Spinal cord (tissue), 10 donors: ENCODE results near the gene GADL1. TPM values are rescaled to one million over a fixed set of nuclear protein-coding genes. Genes with fewer than 3 reads are reported as not detected.
A peak's percentile ranks its signal among the peaks of the same experiment; 100 is the strongest.

Experiments
- DNase-seq, 6 donors: peaks; one replicate each; pipeline versions ENCODE4 v3.0.0 to v3.0.0-alpha.2; 2013 to 2015; ENCODE audit warnings: low spot score in 6 of 6, low read depth in 4 of 6
- H3K27ac ChIP-seq: one replicate; pipeline ENCODE4 v1.5.1; 2013; ENCODE audit warnings: low read depth, low read length, control low read depth
- H3K27me3 ChIP-seq: one replicate; pipeline ENCODE4 v1.6.1; 2013; ENCODE audit warnings: low read length; ENCODE audit not compliant: control insufficient read depth, insufficient read depth
- H3K36me3 ChIP-seq: one replicate; pipeline ENCODE4 v1.6.1; 2013; ENCODE audit warnings: low read length; ENCODE audit not compliant: control insufficient read depth, insufficient read depth
- H3K4me1 ChIP-seq: one replicate; pipeline ENCODE4 v1.6.1; 2013; ENCODE audit warnings: low read length; ENCODE audit not compliant: control insufficient read depth, insufficient read depth
- H3K4me3 ChIP-seq: one replicate; pipeline ENCODE4 v1.5.1; 2013; ENCODE audit warnings: low read depth, low read length, control low read depth
- H3K9me3 ChIP-seq: one replicate; pipeline ENCODE4 v1.6.1; 2013; ENCODE audit warnings: low read length; ENCODE audit not compliant: control insufficient read depth, insufficient read depth
- WGBS: methylation state at CpG from one replicate; pipeline ENCODE4 v1.1.5; 2013; ENCODE audit warnings: missing lambda C conversion rate; ENCODE audit not compliant: insufficient coverage; 5-methylcytosine and 5-hydroxymethylcytosine counted together
- polyA plus RNA-seq, 2 donors: library from polyadenylated mRNA; unstranded; fragments of 120-200 nt; gene quantifications; one replicate each; pipeline ENCODE4 v1.2.1, GENCODE V29; 2013; ENCODE audit not compliant: insufficient read length in 2 of 2
- total RNA-seq, 2 donors: library from RNA; depleted of rRNA in 1 of 2; stranded (reverse); fragments of 120-200 nt in 1 of 2; fragments of >200 nt in 1 of 2; gene quantifications; one replicate each; pipeline versions ENCODE4 v1.2.3 to v1.2.4, GENCODE V29; 2013 to 2014
- donor health status: healthy.

The GADL1 gene
- total and polyA plus RNA-seq, 4 donors = 0.21 to 0.79 (median 0.48) TPM

DNA sequence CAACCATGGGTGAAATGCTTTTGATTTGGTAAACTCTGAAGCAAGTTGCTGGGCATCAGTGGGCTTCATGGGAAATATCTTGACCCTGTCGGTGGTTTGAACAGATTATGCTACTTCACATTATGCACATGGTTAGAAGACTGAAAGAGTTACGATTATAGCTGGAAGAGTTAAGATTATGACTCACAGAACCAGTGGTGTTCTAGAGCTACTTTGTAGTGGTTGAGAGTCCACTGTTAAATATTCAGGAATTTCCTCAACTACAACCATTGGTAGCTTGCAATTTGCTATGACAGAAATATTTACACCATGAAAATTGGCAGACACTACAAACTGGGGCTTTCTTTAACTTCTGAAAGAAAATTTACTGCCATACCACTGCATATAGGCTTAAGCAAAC, 99.3 kb downstream of the GADL1 start:
- H3K27ac ChIP-seq = no peak overlapping the region
- no CpG with 5 or more reads among the region's 2 CpGs for WGBS
- no peaks in the 10 kb centered on the region for H3K9me3 ChIP-seq
- H3K27me3 ChIP-seq = no peaks in the 10 kb centered on the region
- no peaks in the 10 kb centered on the region for H3K36me3 ChIP-seq
- no peaks in the 10 kb centered on the region for H3K4me1 ChIP-seq
- H3K4me3 ChIP-seq = no peak overlapping the region
- DNase-seq = no peak

DNA sequence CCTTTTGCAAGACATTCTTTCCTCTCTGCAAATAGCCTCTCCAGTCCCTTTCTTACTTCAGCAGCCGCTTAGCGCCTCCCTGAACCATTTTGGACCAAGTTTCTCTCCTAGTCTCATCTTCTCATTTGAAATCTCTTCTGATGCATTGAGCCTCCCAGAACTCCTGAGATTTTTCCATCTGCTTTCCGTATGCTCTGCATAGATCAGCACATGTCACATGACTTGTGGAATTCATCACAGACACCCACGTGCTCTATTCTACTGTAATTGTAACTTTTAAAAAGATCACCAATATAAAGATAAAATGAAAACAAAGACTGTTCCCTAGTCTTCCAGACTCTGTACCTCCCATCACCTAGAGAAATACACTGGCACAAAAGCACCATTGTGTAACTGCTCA, 100.7 kb downstream of the GADL1 start:
- H3K4me3 ChIP-seq = no peak overlapping the region
- H3K4me1 ChIP-seq = no peaks in the 10 kb centered on the region
- H3K27ac ChIP-seq = no peak overlapping the region
- no peaks in the 10 kb centered on the region for H3K9me3 ChIP-seq
- no peaks in the 10 kb centered on the region for H3K36me3 ChIP-seq
- WGBS = 87% methylated on average over 3 of the region's 4 CpGs
- DNase-seq = peak in 1 of 6 donors; percentile 8
- H3K27me3 ChIP-seq = no peaks in the 10 kb centered on the region

DNA sequence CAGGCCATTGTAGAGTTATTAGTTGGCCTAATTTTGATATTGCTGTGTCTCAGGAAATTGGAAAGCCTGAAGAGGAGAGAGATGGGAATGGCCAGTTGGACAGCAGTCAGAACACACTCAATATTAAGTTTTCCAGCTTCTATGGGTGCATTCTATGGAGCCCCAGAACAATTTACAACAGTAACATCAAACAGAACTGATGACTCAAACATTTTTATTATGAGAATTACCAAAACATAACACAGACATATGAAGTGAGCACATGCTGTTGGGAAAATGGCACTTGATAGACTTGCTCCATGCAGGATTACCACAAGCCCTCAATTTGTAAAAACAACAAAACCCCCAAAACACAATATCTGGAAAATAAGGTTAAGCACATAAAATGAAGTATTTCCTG, 104.3 kb downstream of the GADL1 start:
- no peak overlapping the region for H3K4me3 ChIP-seq
- H3K27me3 ChIP-seq = no peaks in the 10 kb centered on the region
- no peak for DNase-seq
- no peaks in the 10 kb centered on the region for H3K4me1 ChIP-seq
- no peaks in the 10 kb centered on the region for H3K36me3 ChIP-seq
- H3K9me3 ChIP-seq = no peaks in the 10 kb centered on the region
- no peak overlapping the region for H3K27ac ChIP-seq

DNA sequence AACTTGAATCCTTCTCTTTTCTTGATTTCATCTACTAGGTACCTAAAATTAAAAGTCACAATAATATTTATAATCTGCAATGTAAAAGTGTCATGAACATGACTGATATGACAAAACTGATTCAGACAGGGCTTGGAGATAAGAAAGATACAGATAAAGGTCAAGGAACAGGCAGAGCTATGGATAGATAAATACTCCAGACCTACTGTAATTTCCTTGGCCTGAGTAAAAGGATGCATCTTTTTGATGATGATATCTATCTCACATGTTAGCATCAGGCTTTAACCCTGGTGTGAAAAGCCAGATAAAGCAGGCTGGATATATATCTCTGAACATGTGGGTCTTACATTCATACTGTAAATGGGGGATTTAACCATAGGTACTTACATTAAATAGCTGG, 108.1 kb downstream of the GADL1 start:
- H3K27ac ChIP-seq = no peak overlapping the region
- H3K4me1 ChIP-seq = no peaks in the 10 kb centered on the region
- H3K9me3 ChIP-seq = no peaks in the 10 kb centered on the region
- H3K36me3 ChIP-seq = no peaks in the 10 kb centered on the region
- no peak overlapping the region for H3K4me3 ChIP-seq
- no peaks in the 10 kb centered on the region for H3K27me3 ChIP-seq
- no peak for DNase-seq

DNA sequence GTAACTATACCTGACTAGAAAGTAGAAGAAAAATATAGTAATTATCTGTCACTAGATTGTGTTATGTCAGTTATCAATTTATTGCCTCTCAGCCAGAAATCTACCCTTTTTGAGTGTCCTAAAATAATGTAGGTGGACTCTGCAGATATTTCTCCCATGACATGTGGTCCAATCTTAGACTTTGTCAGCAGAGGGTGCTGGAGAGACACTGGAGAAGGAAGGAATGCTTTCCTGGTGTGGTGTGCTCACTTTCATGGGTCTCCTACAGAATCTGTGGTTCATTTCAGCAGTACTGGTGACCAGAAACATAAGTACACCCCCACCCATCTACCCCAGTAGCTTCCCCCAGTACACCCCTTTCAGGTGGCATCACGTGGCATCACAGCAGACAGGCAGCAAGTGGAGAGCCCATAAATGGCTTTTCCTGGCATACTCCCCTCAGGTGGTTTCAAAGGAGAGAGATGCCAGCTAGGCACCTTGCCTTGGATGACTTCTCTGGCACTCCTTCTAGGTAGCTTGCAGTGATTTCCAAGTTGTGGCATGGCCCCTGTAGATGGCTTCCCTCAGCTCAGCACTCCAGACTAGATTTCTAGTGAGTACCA, 114.7 kb downstream of the GADL1 start:
- H3K4me3 ChIP-seq = no peak overlapping the region
- H3K27ac ChIP-seq = no peak overlapping the region
- H3K9me3 ChIP-seq = no peaks in the 10 kb centered on the region
- 92% methylated on average over 1 of the region's 1 CpG for WGBS
- H3K27me3 ChIP-seq = no peaks in the 10 kb centered on the region
- peak in 2 of 6 donors; percentile 23 to 63 for DNase-seq
- H3K36me3 ChIP-seq = no peaks in the 10 kb centered on the region
- no peaks in the 10 kb centered on the region for H3K4me1 ChIP-seq

DNA sequence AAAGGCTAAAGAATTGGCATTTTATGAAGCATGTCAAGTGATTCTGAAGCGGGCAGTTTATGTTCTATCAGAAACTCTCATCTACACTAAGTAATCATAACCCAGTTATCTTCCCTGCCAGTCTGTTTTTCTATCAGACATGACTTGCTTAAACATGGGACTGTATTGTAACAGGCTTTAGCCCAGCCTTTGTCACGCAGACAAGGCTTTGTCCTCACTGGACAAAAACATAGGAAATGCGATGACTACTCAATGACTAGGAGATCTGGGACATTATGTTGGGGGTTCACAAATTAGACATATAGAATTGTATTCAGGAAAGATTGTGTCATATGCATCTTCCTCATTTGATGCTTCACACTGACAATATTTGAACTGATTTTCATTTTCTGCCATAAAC, 115.5 kb downstream of the GADL1 start:
- Histone ChIP-seq H3K27ac (no peak overlapping the region), H3K4me3 (no peak overlapping the region), H3K9me3 (no peaks in the 10 kb centered on the region), H3K4me1 (no peaks in the 10 kb centered on the region), H3K36me3 (no peaks in the 10 kb centered on the region), H3K27me3 (no peaks in the 10 kb centered on the region)
- no peak for DNase-seq
- WGBS = 100% methylated on average over 1 of the region's 3 CpGs

DNA sequence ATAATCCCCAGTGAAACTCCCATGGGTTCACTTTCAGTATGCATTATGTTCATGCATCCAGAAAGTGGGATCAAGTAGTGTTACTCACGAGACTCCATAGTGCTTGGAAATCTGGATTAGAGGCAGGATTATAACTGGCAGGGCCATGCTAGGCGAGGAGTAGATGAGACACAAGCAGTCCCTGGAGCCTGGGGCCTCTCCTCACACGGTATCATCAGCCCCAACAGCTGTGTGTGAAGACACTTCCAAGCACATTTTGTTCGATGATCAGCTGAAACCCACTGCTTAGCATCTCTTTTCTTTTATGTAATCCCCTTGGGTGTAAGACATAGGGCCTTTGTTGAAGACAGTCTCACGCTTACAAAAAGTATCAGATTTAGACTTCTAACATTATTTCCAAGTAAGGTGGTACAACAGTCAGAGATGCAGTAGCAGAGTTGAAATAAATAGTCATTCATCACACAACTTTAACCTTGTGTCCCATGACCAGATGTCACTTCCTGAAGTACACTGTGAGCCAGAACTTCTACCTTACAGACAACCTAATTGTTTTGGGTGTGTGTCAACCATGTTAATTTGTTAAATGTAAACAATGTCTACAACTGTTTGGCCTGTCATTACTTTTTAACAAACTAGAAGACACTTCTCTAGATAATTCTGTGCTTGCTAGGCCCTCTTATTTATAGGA, 116.9 kb downstream of the GADL1 start:
- WGBS = 89% methylated on average over 3 of the region's 5 CpGs
- H3K4me1 ChIP-seq = no peaks in the 10 kb centered on the region
- H3K27ac ChIP-seq = no peak overlapping the region
- no peaks in the 10 kb centered on the region for H3K9me3 ChIP-seq
- no peak for DNase-seq
- H3K27me3 ChIP-seq = no peaks in the 10 kb centered on the region
- H3K4me3 ChIP-seq = no peak overlapping the region
- H3K36me3 ChIP-seq = no peaks in the 10 kb centered on the region

DNA sequence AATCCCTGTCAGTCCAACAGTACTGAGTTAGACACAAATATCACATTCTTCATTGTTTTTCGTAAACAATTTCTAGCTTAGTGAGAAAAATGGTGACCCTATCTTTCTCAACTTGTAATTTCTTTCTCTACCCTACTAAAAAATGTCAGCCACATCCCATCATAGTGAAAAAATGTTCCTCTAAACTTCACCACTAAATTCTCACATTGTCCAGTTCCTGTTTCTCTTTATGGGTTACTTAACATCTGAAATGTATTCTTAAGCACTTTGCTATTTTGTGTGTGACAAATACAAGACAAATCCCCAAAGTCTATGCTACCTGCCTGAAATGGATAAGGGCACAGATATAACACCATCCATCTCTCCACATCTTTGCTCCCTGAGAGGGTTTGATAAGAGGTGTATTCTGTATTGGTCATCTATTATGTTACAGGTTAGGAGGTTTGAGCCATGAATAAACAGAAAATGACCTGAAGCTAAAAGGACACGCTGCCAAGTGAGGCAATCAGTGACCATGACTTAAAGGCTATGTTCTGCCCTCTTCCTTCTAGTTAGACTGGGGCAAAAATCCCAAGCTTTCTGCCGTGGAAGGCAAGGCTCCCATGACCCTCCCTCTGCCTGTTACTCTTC, 118.2 kb downstream of the GADL1 start:
- no peaks in the 10 kb centered on the region for H3K27me3 ChIP-seq
- H3K27ac ChIP-seq = no peak overlapping the region
- DNase-seq = no peak
- H3K4me3 ChIP-seq = no peak overlapping the region
- H3K9me3 ChIP-seq = no peaks in the 10 kb centered on the region
- H3K4me1 ChIP-seq = no peaks in the 10 kb centered on the region
- 66% methylated on average over 3 of the region's 3 CpGs for WGBS
- H3K36me3 ChIP-seq = no peaks in the 10 kb centered on the region

DNA sequence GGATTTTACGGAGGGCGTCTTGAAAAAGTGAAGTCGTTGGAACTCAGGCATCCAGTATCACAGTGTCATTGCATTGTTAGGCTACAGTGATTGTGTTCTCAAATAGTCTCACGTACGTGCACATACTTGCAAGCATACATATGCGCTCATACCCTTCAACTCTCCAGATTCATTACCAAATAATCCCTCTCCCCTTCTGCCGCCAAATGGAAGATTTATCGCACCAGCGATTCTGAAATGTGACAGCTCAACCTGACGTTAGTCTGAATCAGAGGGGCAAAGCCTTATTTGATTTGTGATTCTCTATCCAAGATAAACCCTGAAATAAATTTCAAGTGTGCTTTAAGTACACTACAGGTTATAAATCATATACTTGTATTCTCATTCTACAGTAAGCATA, 119.4 kb downstream of the GADL1 start:
- H3K36me3 ChIP-seq = no peaks in the 10 kb centered on the region
- H3K9me3 ChIP-seq = no peaks in the 10 kb centered on the region
- no peaks in the 10 kb centered on the region for H3K4me1 ChIP-seq
- H3K27me3 ChIP-seq = no peaks in the 10 kb centered on the region
- DNase-seq = peak in 1 of 6 donors; percentile 50
- H3K27ac ChIP-seq = no peak overlapping the region
- H3K4me3 ChIP-seq = no peak overlapping the region
- WGBS = 78% methylated on average over 9 of the region's 10 CpGs

DNA sequence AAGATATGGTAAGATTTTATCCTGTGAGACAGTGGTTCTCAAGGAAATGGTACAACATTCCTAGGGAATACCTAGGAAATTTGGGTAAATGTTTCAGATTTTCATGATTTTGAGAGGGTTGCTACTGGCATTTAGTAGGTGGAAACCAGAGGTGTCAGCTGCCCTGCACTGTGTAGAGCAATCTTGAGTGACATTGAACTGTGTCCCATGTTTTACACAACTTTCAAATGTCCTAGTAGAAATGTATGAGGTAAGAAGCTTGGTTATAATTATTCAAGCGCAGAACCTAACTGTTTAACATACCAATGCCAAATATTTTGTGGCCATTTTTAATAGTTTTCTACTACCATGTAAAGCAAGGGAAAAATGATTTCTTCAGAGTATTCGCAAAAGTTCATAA, 120.4 kb downstream of the GADL1 start:
- H3K4me3 ChIP-seq = no peak overlapping the region
- H3K27me3 ChIP-seq = no peaks in the 10 kb centered on the region
- no CpG with 5 or more reads among the region's 2 CpGs for WGBS
- no peak overlapping the region for H3K27ac ChIP-seq
- no peak for DNase-seq
- no peaks in the 10 kb centered on the region for H3K4me1 ChIP-seq
- H3K9me3 ChIP-seq = no peaks in the 10 kb centered on the region
- H3K36me3 ChIP-seq = no peaks in the 10 kb centered on the region
